A673 (cell line): ENCODE data around the gene ZNF678. TPM values are rescaled to one million over a fixed set of nuclear protein-coding genes. Genes with fewer than 3 reads are reported as not detected.
A peak's percentile ranks its signal among the peaks of the same experiment; 100 is the strongest.

Experiments
- BruUV-seq: library from RNA; stranded (reverse); fragments of 400-500 nt; replicated peaks from 2 replicates; lab custom pipeline; 2021; lab: Mats Ljungman, UMichigan
- CTCF ChIA-PET: fragments of 300-600 bp; sonication (Branson Sonifier 250); formaldehyde crosslinking; loops from one replicate; lab custom pipeline; 2022; ENCODE audit warnings: antibody characterized with exemption; lab: Charles Lee
- POLR2A ChIA-PET: fragments of 300-600 bp; sonication (Branson Sonifier 250); formaldehyde crosslinking; loops from one replicate; lab custom pipeline; 2022; ENCODE audit warnings: antibody characterized with exemption; ENCODE audit not compliant: low non-redundant PET; lab: Charles Lee
- DNase-seq: peaks from one replicate; pipeline ENCODE4 v3.0.0-alpha.2; 2015; ENCODE audit warnings: low spot score
- H3K27ac ChIP-seq: fragments of 200-600 bp; sonication (generic); 2 replicates; pipeline ENCODE4 v1.5.1; 2016; ENCODE audit warnings: mixed run types, low read depth, mild to moderate bottlenecking, mixed read lengths, antibody characterized with exemption, low read length; ENCODE audit not compliant: poor library complexity, severe bottlenecking
- H3K27me3 ChIP-seq: fragments of 200-600 bp; sonication (generic); replicated peaks from 2 replicates; pipeline ENCODE4 v1.6.1; 2017; ENCODE audit warnings: mixed run types, low read depth, mild to moderate bottlenecking, mixed read lengths, antibody characterized with exemption, low read length; ENCODE audit not compliant: insufficient read depth, poor library complexity
- H3K36me3 ChIP-seq: fragments of 200-600 bp; sonication (generic); 2 replicates; pipeline ENCODE4 v1.6.1; 2016; ENCODE audit warnings: mixed run types, mild to moderate bottlenecking, mixed read lengths, antibody characterized with exemption, low read length; ENCODE audit not compliant: insufficient read depth, poor library complexity, severe bottlenecking
- H3K4me1 ChIP-seq: fragments of 200-600 bp; sonication (generic); 2 replicates; pipeline ENCODE4 v1.6.1; 2017; ENCODE audit warnings: mixed run types, mild to moderate bottlenecking, mixed read lengths, antibody characterized with exemption, low read length; ENCODE audit not compliant: insufficient read depth, poor library complexity, severe bottlenecking
- H3K4me3 ChIP-seq: fragments of 200-600 bp; sonication (generic); 2 replicates; pipeline ENCODE4 v1.5.1; 2016; ENCODE audit warnings: low read depth, mixed run types, mild to moderate bottlenecking, mixed read lengths, low read length; ENCODE audit not compliant: poor library complexity, severe bottlenecking
- H3K9me3 ChIP-seq: fragments of 200-600 bp; sonication (generic); 2 replicates; pipeline ENCODE4 v1.6.1; 2016; ENCODE audit warnings: mixed run types, low read depth, mild to moderate bottlenecking, mixed read lengths, antibody characterized with exemption, low read length; ENCODE audit not compliant: poor library complexity, severe bottlenecking
- CTCF ChIP-seq: fragments of 300-800, 200-600 bp; sonication (generic); conservative IDR thresholded peaks from 2 replicates; pipeline ENCODE4 v1.5.1; 2017; ENCODE audit warnings: low read depth, mild to moderate bottlenecking, antibody characterized with exemption, low read length, moderate library complexity, mixed read lengths
- EZH2 ChIP-seq: fragments of 200-600 bp; sonication (generic); IDR thresholded peaks from 2 replicates; pipeline ENCODE4 v1.6.1; 2017; ENCODE audit warnings: borderline replicate concordance, low read depth, mild to moderate bottlenecking, mixed read lengths, antibody characterized with exemption, low read length; ENCODE audit not compliant: poor library complexity, severe bottlenecking
- intact Hi-C: fragments of 100-400 bp; cut with micrococcal nuclease; formaldehyde crosslinking; loops from one replicate; pipeline ENCODE4 v1.10.0; 2022; ENCODE audit not compliant: unreplicated experiment
- total RNA-seq: library from RNA; stranded (reverse); gene quantifications from 2 replicates; pipeline ENCODE4 v1.2.3, GENCODE V29; 2021

The ZNF678 gene
- total RNA-seq, 1 experiment from 2014 or later: 10.2 TPM

- intact Hi-C loops: no loop called here
- no peaks in the 10 kb centered on the region for H3K27me3 ChIP-seq
- POLR2A ChIA-PET: no interaction called here
- H3K27ac ChIP-seq: no peak overlapping the region
- H3K36me3 ChIP-seq: no peaks in the 10 kb centered on the region
- no peak for DNase-seq
- H3K9me3 ChIP-seq: no peaks in the 10 kb centered on the region
- peaks cover 4% of the 10 kb centered on the region for H3K4me1 ChIP-seq
- H3K4me3 ChIP-seq: no peak overlapping the region
- TF ChIP-seq EZH2 (no peak), CTCF (no peak)
- BruUV-seq: no TSS peak
- CTCF ChIA-PET: no interaction called here
Observed at GRCh38 chr1:227541129-227541528, 22.2 kb upstream of the ZNF678 start.

- no TSS peak for BruUV-seq
- Histone ChIP-seq H3K4me3 (peak overlapping the region; percentile 50), H3K27me3 (no peaks in the 10 kb centered on the region), H3K27ac (peak overlapping the region; percentile 61), H3K4me1 (peaks cover 4% of the 10 kb centered on the region), H3K36me3 (no peaks in the 10 kb centered on the region), H3K9me3 (no peaks in the 10 kb centered on the region)
- intact Hi-C loops: no loop called here
- no peak for DNase-seq
- no peak for TF ChIP-seq CTCF
- POLR2A ChIA-PET: no interaction called here
- CTCF ChIA-PET: no interaction called here
Observed at GRCh38 chr1:227541796-227542152, 21.6 kb upstream of the ZNF678 start.

GRCh38 chr1:227542153-227543120 lies 20.9 kb upstream of the ZNF678 start:
- TF ChIP-seq CTCF: peak; percentile 77
- TF ChIP-seq EZH2: no peak
- peak; percentile 93 for DNase-seq
- Histone ChIP-seq H3K4me1 (peaks cover 4% of the 10 kb centered on the region), H3K27me3 (no peaks in the 10 kb centered on the region), H3K9me3 (no peaks in the 10 kb centered on the region), H3K27ac (peak overlapping the region; percentile 61), H3K36me3 (no peaks in the 10 kb centered on the region), H3K4me3 (peak overlapping the region; percentile 50)
- no TSS peak for BruUV-seq
- ChIA-PET CTCF (interaction anchor here (0.7 to 0.8 kb wide), 5 partner anchors 11 to 200 kb away, joined by 3 to 10 read pairs (median 3); partner anchors contain the start of gene ZNF678), POLR2A (no interaction called here)
- intact Hi-C loops: no loop called here
